Measurements from ENCODE around the gene ANO4.

The ANO4 gene

DNA sequence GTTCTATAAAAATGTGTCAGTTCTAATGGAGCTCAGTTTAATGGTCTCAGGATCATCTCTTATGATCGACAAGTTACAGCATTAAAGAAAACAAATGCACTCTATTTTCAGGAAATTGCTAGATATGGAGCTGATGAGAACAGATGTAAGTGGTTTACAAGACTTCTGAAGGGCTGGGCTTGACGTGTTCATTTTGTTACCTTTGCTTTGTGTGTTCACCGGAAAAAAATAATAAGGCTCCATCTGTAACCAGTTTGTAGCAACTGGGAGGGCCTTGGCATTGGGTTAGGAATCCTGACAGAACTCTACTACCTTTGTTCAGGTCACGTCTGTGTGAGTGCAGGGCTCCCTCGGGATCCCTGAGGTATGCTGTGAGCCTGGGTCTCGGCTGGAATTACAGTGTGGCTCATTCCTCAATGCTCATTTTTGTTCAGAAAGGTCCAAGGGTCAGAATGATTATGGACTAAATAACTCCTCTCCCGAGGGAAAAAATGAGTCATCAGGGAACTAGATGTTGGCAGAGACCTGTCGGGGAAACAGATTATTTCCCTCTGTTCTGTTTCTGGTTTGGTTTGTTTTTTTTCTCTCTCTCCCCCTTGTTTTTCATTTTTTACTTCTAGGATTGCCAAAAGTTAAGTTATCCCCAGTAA, 257.4 kb downstream of the ANO4 start (continued):
- TF ChIP-seq, protein P1, sequence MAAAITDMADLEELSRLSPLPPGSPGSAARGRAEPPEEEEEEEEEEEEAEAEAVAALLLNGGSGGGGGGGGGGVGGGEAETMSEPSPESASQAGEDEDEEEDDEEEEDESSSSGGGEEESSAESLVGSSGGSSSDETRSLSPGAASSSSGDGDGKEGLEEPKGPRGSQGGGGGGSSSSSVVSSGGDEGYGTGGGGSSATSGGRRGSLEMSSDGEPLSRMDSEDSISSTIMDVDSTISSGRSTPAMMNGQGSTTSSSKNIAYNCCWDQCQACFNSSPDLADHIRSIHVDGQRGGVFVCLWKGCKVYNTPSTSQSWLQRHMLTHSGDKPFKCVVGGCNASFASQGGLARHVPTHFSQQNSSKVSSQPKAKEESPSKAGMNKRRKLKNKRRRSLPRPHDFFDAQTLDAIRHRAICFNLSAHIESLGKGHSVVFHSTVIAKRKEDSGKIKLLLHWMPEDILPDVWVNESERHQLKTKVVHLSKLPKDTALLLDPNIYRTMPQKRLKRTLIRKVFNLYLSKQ (tag by site-specific recombination; IDR thresholded peaks at IDR 0.05; ENCODE audit: borderline replicate concordance): no peak
- TF ChIP-seq ZNF132 (tag by site-specific recombination; IDR thresholded peaks at IDR 0.05; ENCODE audit: borderline replicate concordance): no peak
- TF ChIP-seq ZNF266 (tag by site-specific recombination; IDR thresholded peaks at IDR 0.05; ENCODE audit: low read depth): no peak
- TF ChIP-seq, protein P2, sequence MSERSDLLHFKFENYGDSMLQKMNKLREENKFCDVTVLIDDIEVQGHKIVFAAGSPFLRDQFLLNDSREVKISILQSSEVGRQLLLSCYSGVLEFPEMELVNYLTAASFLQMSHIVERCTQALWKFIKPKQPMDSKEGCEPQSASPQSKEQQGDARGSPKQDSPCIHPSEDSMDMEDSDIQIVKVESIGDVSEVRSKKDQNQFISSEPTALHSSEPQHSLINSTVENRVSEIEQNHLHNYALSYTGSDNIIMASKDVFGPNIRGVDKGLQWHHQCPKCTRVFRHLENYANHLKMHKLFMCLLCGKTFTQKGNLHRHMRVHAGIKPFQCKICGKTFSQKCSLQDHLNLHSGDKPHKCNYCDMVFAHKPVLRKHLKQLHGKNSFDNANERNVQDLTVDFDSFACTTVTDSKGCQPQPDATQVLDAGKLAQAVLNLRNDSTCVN (tag by site-specific recombination; optimal IDR thresholded peaks at IDR 0.05): peak; percentile 11
- no peak for TF ChIP-seq ZNF292 (tag by site-specific recombination; IDR thresholded peaks at IDR 0.05; ENCODE audit: borderline replicate concordance, low read depth)
- TF ChIP-seq ZNF174 (tag by site-specific recombination; IDR thresholded peaks at IDR 0.05): no peak
- TF ChIP-seq ZNF366 (tag by site-specific recombination; conservative IDR thresholded peaks at IDR 0.05): peak; percentile 46; the same call in 1 of the 2 replicates
- no peak for TF ChIP-seq ZNF311 (tag by site-specific recombination; IDR thresholded peaks at IDR 0.05; ENCODE audit: borderline replicate concordance)
- TF ChIP-seq RBAK (tag by site-specific recombination; IDR thresholded peaks at IDR 0.05): 0 out of 2 replicates have a peak, but pooled peaks have one; percentile 35
- peak; percentile 95 for TF ChIP-seq KLF8 (tag by site-specific recombination; IDR thresholded peaks at IDR 0.05)
- TF ChIP-seq, protein P3, sequence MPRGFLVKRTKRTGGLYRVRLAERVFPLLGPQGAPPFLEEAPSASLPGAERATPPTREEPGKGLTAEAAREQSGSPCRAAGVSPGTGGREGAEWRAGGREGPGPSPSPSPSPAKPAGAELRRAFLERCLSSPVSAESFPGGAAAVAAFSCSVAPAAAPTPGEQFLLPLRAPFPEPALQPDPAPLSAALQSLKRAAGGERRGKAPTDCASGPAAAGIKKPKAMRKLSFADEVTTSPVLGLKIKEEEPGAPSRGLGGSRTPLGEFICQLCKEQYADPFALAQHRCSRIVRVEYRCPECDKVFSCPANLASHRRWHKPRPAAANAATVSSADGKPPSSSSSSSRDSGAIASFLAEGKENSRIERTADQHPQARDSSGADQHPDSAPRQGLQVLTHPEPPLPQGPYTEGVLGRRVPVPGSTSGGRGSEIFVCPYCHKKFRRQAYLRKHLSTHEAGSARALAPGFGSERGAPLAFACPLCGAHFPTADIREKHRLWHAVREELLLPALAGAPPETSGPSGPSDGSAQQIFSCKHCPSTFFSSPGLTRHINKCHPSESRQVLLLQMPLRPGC (tag by site-specific recombination; IDR thresholded peaks at IDR 0.05): peak; percentile 96
- peak; percentile 60; the same call in 1 of the 2 replicates for TF ChIP-seq ZNF501 (tag by site-specific recombination; IDR thresholded peaks at IDR 0.05)
- peak; percentile 67; the same call in 1 of the 2 replicates for TF ChIP-seq ZNF561 (tag by site-specific recombination; IDR thresholded peaks at IDR 0.05; ENCODE audit: borderline replicate concordance)
- TF ChIP-seq ZNF155 (tag by site-specific recombination; IDR thresholded peaks at IDR 0.05): no peak
- TF ChIP-seq ZNF560 (tag by site-specific recombination; IDR thresholded peaks at IDR 0.05; ENCODE audit: borderline replicate concordance): no peak
- peak; percentile 93 for TF ChIP-seq SP7 (tag by site-specific recombination; IDR thresholded peaks at IDR 0.05)
- TF ChIP-seq ZNF747 (tag by site-specific recombination; IDR thresholded peaks at IDR 0.05): no peak
- no peak for TF ChIP-seq SALL2 (tag by site-specific recombination; IDR thresholded peaks at IDR 0.05; ENCODE audit: borderline replicate concordance)
- no peak for TF ChIP-seq ZBTB44 (tag by site-specific recombination; IDR thresholded peaks at IDR 0.05)
- no peak for TF ChIP-seq ZNF837 (tag by site-specific recombination; IDR thresholded peaks at IDR 0.05)
- TF ChIP-seq, protein P4, sequence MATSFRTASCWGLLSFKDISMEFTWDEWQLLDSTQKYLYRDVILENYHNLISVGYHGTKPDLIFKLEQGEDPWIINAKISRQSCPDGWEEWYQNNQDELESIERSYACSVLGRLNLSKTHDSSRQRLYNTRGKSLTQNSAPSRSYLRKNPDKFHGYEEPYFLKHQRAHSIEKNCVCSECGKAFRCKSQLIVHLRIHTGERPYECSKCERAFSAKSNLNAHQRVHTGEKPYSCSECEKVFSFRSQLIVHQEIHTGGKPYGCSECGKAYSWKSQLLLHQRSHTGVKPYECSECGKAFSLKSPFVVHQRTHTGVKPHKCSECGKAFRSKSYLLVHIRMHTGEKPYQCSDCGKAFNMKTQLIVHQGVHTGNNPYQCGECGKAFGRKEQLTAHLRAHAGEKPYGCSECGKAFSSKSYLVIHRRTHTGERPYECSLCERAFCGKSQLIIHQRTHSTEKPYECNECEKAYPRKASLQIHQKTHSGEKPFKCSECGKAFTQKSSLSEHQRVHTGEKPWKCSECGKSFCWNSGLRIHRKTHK (tag by site-specific recombination; IDR thresholded peaks at IDR 0.05): no peak
- TF ChIP-seq ZNF514 (tag by site-specific recombination; IDR thresholded peaks at IDR 0.05): no peak
- TF ChIP-seq PRDM1 (tag by site-specific recombination; IDR thresholded peaks at IDR 0.05): no peak
- TF ChIP-seq ZEB2 (tag by site-specific recombination; IDR thresholded peaks at IDR 0.05): peak; percentile 63
- TF ChIP-seq SP2 (tag by site-specific recombination; IDR thresholded peaks at IDR 0.05): 0 out of 2 replicates have a peak, but pooled peaks have one; percentile 27
- TF ChIP-seq, protein P5, sequence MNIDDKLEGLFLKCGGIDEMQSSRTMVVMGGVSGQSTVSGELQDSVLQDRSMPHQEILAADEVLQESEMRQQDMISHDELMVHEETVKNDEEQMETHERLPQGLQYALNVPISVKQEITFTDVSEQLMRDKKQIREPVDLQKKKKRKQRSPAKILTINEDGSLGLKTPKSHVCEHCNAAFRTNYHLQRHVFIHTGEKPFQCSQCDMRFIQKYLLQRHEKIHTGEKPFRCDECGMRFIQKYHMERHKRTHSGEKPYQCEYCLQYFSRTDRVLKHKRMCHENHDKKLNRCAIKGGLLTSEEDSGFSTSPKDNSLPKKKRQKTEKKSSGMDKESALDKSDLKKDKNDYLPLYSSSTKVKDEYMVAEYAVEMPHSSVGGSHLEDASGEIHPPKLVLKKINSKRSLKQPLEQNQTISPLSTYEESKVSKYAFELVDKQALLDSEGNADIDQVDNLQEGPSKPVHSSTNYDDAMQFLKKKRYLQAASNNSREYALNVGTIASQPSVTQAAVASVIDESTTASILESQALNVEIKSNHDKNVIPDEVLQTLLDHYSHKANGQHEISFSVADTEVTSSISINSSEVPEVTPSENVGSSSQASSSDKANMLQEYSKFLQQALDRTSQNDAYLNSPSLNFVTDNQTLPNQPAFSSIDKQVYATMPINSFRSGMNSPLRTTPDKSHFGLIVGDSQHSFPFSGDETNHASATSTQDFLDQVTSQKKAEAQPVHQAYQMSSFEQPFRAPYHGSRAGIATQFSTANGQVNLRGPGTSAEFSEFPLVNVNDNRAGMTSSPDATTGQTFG (tag by site-specific recombination; IDR thresholded peaks at IDR 0.05; ENCODE audit: borderline replicate concordance): no peak
- TF ChIP-seq, protein P6, sequence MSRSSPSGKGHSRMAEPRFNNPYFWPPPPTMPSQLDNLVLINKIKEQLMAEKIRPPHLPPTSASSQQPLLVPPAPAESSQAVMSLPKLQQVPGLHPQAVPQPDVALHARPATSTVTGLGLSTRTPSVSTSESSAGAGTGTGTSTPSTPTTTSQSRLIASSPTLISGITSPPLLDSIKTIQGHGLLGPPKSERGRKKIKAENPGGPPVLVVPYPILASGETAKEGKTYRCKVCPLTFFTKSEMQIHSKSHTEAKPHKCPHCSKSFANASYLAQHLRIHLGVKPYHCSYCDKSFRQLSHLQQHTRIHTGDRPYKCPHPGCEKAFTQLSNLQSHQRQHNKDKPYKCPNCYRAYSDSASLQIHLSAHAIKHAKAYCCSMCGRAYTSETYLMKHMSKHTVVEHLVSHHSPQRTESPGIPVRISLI (tag by site-specific recombination; IDR thresholded peaks at IDR 0.05): peak; percentile 67; the same call in 1 of the 2 replicates
- peak; percentile 87 for TF ChIP-seq ZNF629 (tag by site-specific recombination; IDR thresholded peaks at IDR 0.05)
- TF ChIP-seq ZSCAN30 (tag by site-specific recombination; IDR thresholded peaks at IDR 0.05): no peak

Measured in HEK293 (cell line).